Measurements from ENCODE around the gene NGEF.
"Not testable (repeated sequence)": the region's sequence is repeated elsewhere in the genome, so short reads cannot be mapped to it uniquely, and the experiment has no call there.

NGEF gene

GRCh38 chr2:232924433-232924832 lies 88.6 kb downstream of the NGEF start:
- no peak for DNase-seq

- no peak for DNase-seq
These were observed 92.3 kb downstream of the NGEF start for GRCh38 chr2:232920760-232921159.

GRCh38 chr2:232920055-232920454 lies 93.0 kb downstream of the NGEF start:
- DNase-seq = no peak

GRCh38 chr2:232919141-232919540 lies 93.9 kb downstream of the NGEF start:
- DNase-seq = no peak

- no peak for DNase-seq
These were observed 99.2 kb downstream of the NGEF start for GRCh38 chr2:232913903-232914302.

GRCh38 chr2:232911712-232912277 lies 101.3 kb downstream of the NGEF start:
- DNase-seq = no peak

- no peak for DNase-seq
These were observed 102.7 kb downstream of the NGEF start for GRCh38 chr2:232910376-232910775.

GRCh38 chr2:232908695-232909094 lies 104.4 kb downstream of the NGEF start:
- no peak for DNase-seq

- DNase-seq = not testable (repeated sequence)
These were observed 105.4 kb downstream of the NGEF start for GRCh38 chr2:232907718-232908085.

GRCh38 chr2:232906867-232907717 lies 106.0 kb downstream of the NGEF start:
- DNase-seq = not testable (repeated sequence)

- DNase-seq = no peak
These were observed 109.1 kb downstream of the NGEF start for GRCh38 chr2:232903989-232904388.

GRCh38 chr2:232901736-232902578 lies 111.1 kb downstream of the NGEF start:
- no peak for DNase-seq

- DNase-seq = no peak
These were observed 112.0 kb downstream of the NGEF start for GRCh38 chr2:232900811-232901735.

- DNase-seq = no peak
These were observed 114.2 kb downstream of the NGEF start for GRCh38 chr2:232898592-232899543.

GRCh38 chr2:232897598-232898408 lies 115.3 kb downstream of the NGEF start:
- DNase-seq = no peak

GRCh38 chr2:232896720-232897597 lies 116.1 kb downstream of the NGEF start:
- no peak for DNase-seq

GRCh38 chr2:232896111-232896510 lies 116.9 kb downstream of the NGEF start:
- DNase-seq = no peak

GRCh38 chr2:232894746-232895145 lies 118.3 kb downstream of the NGEF start:
- DNase-seq = no peak

GRCh38 chr2:232894251-232894650 lies 118.8 kb downstream of the NGEF start:
- DNase-seq = no peak
